ENCODE measurements around the gene ADCY4. TPM values are rescaled to one million over a fixed set of nuclear protein-coding genes. Genes with fewer than 3 reads are reported as not detected.
A peak's percentile ranks its signal among the peaks of the same experiment; 100 is the strongest.

The ADCY4 gene
- total and polyA plus RNA-seq, 10 of the 15 experiments (the other 5 are each of a cell fraction or from before 2014, with no cell fraction given): 0.05 to 0.87 (median 0.21) TPM; not detected in 1

DNA sequence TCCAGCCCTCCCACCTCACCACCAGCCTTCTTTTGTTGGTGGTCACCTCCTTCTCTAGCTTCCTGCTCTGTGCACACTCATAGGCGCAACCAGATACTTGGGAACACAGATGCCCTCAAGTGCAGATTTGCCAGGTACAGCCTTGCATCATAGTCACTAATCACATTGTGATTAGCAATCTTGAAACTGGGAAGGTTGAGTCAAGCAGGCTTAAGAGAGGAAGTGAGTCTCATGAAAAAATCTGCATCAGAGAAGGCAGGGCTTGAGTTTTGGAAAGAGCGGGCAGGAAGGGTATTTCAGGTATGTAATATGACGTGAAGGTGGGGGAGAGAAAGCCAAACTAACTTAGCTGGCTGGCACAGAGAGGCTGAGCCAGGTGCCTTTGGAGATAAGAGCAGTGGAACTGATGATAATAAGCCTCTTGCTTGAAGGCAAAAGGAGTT, 60.7 kb downstream of the ADCY4 start (continued):
- TF ChIP-seq, protein P1, sequence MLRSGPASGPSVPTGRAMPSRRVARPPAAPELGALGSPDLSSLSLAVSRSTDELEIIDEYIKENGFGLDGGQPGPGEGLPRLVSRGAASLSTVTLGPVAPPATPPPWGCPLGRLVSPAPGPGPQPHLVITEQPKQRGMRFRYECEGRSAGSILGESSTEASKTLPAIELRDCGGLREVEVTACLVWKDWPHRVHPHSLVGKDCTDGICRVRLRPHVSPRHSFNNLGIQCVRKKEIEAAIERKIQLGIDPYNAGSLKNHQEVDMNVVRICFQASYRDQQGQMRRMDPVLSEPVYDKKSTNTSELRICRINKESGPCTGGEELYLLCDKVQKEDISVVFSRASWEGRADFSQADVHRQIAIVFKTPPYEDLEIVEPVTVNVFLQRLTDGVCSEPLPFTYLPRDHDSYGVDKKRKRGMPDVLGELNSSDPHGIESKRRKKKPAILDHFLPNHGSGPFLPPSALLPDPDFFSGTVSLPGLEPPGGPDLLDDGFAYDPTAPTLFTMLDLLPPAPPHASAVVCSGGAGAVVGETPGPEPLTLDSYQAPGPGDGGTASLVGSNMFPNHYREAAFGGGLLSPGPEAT (IDR thresholded peaks at IDR 0.05; ENCODE audit: low read depth): peak; percentile 87
- TF ChIP-seq, protein P2, sequence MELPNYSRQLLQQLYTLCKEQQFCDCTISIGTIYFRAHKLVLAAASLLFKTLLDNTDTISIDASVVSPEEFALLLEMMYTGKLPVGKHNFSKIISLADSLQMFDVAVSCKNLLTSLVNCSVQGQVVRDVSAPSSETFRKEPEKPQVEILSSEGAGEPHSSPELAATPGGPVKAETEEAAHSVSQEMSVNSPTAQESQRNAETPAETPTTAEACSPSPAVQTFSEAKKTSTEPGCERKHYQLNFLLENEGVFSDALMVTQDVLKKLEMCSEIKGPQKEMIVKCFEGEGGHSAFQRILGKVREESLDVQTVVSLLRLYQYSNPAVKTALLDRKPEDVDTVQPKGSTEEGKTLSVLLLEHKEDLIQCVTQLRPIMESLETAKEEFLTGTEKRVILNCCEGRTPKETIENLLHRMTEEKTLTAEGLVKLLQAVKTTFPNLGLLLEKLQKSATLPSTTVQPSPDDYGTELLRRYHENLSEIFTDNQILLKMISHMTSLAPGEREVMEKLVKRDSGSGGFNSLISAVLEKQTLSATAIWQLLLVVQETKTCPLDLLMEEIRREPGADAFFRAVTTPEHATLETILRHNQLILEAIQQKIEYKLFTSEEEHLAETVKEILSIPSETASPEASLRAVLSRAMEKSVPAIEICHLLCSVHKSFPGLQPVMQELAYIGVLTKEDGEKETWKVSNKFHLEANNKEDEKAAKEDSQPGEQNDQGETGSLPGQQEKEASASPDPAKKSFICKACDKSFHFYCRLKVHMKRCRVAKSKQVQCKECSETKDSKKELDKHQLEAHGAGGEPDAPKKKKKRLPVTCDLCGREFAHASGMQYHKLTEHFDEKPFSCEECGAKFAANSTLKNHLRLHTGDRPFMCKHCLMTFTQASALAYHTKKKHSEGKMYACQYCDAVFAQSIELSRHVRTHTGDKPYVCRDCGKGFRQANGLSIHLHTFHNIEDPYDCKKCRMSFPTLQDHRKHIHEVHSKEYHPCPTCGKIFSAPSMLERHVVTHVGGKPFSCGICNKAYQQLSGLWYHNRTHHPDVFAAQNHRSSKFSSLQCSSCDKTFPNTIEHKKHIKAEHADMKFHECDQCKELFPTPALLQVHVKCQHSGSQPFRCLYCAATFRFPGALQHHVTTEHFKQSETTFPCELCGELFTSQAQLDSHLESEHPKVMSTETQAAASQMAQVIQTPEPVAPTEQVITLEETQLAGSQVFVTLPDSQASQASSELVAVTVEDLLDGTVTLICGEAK (IDR thresholded peaks at IDR 0.05; ENCODE audit: borderline replicate concordance): no peak
- TF ChIP-seq HCFC1 (IDR thresholded peaks at IDR 0.05; ENCODE audit: low read length) (no peak), CREM (IDR thresholded peaks at IDR 0.05; ENCODE audit: low read depth) (peak; percentile 85), NBN (IDR thresholded peaks at IDR 0.05) (peak; percentile 90), IKZF2 (IDR thresholded peaks at IDR 0.05) (peak; percentile 98), BACH1 (IDR thresholded peaks at IDR 0.05; ENCODE audit: borderline replicate concordance) (peak; percentile 81; the same call in 1 of the 2 replicates), DPF2 (IDR thresholded peaks at IDR 0.05) (peak; percentile 93), CREB1 (IDR thresholded peaks at IDR 0.05; ENCODE audit: low read depth) (peak; percentile 79), SREBF1 (IDR thresholded peaks at IDR 0.05; ENCODE audit: low read length) (no peak), MYB (IDR thresholded peaks at IDR 0.05; ENCODE audit: borderline replicate concordance, low read depth, low read length) (no peak), MEF2A (IDR thresholded peaks at IDR 0.05; ENCODE audit: insufficient read depth, low read depth, low read length) (no peak), NR2C2 (IDR thresholded peaks at IDR 0.05; ENCODE audit: borderline replicate concordance, control insufficient read depth, insufficient read length, low read depth) (no peak), SMC3 (IDR thresholded peaks at IDR 0.05; ENCODE audit: borderline replicate concordance, low read length) (peak; percentile 0; the same call in 1 of the 2 replicates), MYC (IDR thresholded peaks at IDR 0.05; ENCODE audit: insufficient read depth, insufficient read length, insufficient replicate concordance, low read length, severe bottlenecking) (no peak)
- TF ChIP-seq, protein P3, sequence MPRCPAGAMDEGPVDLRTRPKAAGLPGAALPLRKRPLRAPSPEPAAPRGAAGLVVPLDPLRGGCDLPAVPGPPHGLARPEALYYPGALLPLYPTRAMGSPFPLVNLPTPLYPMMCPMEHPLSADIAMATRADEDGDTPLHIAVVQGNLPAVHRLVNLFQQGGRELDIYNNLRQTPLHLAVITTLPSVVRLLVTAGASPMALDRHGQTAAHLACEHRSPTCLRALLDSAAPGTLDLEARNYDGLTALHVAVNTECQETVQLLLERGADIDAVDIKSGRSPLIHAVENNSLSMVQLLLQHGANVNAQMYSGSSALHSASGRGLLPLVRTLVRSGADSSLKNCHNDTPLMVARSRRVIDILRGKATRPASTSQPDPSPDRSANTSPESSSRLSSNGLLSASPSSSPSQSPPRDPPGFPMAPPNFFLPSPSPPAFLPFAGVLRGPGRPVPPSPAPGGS (IDR thresholded peaks at IDR 0.05; ENCODE audit: borderline replicate concordance, insufficient read depth, low read depth, low read length, poor library complexity, severe bottlenecking): peak; percentile 27
- TF ChIP-seq, protein P4, sequence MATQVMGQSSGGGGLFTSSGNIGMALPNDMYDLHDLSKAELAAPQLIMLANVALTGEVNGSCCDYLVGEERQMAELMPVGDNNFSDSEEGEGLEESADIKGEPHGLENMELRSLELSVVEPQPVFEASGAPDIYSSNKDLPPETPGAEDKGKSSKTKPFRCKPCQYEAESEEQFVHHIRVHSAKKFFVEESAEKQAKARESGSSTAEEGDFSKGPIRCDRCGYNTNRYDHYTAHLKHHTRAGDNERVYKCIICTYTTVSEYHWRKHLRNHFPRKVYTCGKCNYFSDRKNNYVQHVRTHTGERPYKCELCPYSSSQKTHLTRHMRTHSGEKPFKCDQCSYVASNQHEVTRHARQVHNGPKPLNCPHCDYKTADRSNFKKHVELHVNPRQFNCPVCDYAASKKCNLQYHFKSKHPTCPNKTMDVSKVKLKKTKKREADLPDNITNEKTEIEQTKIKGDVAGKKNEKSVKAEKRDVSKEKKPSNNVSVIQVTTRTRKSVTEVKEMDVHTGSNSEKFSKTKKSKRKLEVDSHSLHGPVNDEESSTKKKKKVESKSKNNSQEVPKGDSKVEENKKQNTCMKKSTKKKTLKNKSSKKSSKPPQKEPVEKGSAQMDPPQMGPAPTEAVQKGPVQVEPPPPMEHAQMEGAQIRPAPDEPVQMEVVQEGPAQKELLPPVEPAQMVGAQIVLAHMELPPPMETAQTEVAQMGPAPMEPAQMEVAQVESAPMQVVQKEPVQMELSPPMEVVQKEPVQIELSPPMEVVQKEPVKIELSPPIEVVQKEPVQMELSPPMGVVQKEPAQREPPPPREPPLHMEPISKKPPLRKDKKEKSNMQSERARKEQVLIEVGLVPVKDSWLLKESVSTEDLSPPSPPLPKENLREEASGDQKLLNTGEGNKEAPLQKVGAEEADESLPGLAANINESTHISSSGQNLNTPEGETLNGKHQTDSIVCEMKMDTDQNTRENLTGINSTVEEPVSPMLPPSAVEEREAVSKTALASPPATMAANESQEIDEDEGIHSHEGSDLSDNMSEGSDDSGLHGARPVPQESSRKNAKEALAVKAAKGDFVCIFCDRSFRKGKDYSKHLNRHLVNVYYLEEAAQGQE (IDR thresholded peaks at IDR 0.05; ENCODE audit: low read depth, low read length): no peak
- TF ChIP-seq, protein P5, sequence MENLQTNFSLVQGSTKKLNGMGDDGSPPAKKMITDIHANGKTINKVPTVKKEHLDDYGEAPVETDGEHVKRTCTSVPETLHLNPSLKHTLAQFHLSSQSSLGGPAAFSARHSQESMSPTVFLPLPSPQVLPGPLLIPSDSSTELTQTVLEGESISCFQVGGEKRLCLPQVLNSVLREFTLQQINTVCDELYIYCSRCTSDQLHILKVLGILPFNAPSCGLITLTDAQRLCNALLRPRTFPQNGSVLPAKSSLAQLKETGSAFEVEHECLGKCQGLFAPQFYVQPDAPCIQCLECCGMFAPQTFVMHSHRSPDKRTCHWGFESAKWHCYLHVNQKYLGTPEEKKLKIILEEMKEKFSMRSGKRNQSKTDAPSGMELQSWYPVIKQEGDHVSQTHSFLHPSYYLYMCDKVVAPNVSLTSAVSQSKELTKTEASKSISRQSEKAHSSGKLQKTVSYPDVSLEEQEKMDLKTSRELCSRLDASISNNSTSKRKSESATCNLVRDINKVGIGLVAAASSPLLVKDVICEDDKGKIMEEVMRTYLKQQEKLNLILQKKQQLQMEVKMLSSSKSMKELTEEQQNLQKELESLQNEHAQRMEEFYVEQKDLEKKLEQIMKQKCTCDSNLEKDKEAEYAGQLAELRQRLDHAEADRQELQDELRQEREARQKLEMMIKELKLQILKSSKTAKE (IDR thresholded peaks at IDR 0.05; ENCODE audit: low read depth, poor library complexity, severe bottlenecking): peak; percentile 52
